Panc1 (cell line): ENCODE measurements around the gene GRID2IP. TPM values are rescaled to one million over a fixed set of nuclear protein-coding genes. Genes with fewer than 3 reads are reported as not detected.
"Not testable (repeated sequence)": the region's sequence is repeated elsewhere in the genome, so short reads cannot be mapped to it uniquely, and the experiment has no call there.

Source experiments
- ATAC-seq: fragments of 200-7000 bp; cut with Tn5 transposase; 2 replicates; pipeline ENCODE4 v1.9.1; 2020; ENCODE audit warnings: mild to moderate bottlenecking, moderate library complexity
- BruUV-seq: library from RNA; stranded (reverse); fragments of 400-500 nt; replicated peaks from 2 replicates; lab custom pipeline; 2021; lab: Mats Ljungman, UMichigan
- CTCF ChIA-PET: fragments of 300-600 bp; sonication (Branson Sonifier 250); formaldehyde crosslinking; loops from one replicate; lab custom pipeline; 2022; ENCODE audit warnings: antibody characterized with exemption; lab: Charles Lee
- POLR2A ChIA-PET: fragments of 300-600 bp; sonication (Branson Sonifier 250); formaldehyde crosslinking; loops from one replicate; lab custom pipeline; 2022; ENCODE audit warnings: antibody characterized with exemption; lab: Charles Lee
- DNase-seq: peaks from one replicate; pipeline ENCODE4 v3.0.0-alpha.2; 2010; ENCODE audit warnings: low read depth, low spot score
- H3K27ac ChIP-seq: 2 replicates; pipeline ENCODE4 v1.5.1; 2011; ENCODE audit warnings: mild to moderate bottlenecking, low read length, inconsistent platforms
- H3K27me3 ChIP-seq: fragments of 200-500 bp; sonication (Bioruptor generic); 2 replicates; pipeline ENCODE4 v1.6.0; 2014; ENCODE audit warnings: low read length, inconsistent platforms; ENCODE audit not compliant: control insufficient read depth, insufficient read depth
- H3K36me3 ChIP-seq: fragments of 200-500 bp; sonication (Bioruptor generic); 2 replicates; pipeline ENCODE4 v1.5.1; 2014; ENCODE audit warnings: inconsistent platforms, mild to moderate bottlenecking, low read length, moderate library complexity; ENCODE audit not compliant: control insufficient read depth, insufficient read depth
- H3K4me1 ChIP-seq: 2 replicates; pipeline ENCODE4 v1.5.1; 2011; ENCODE audit warnings: inconsistent platforms, mild to moderate bottlenecking, low read length, moderate library complexity; ENCODE audit not compliant: control insufficient read depth, insufficient read depth
- H3K4me3 ChIP-seq, 2 experiments: 2 replicates each; pipeline ENCODE4 v1.5.1; 2011 to 2012; ENCODE audit warnings: low read depth in 2 of 2, low read length in 2 of 2, mild to moderate bottlenecking in 2 of 2, inconsistent platforms in 1 of 2, moderate library complexity in 1 of 2
- H3K9me3 ChIP-seq: fragments of 200-500 bp; sonication (Bioruptor generic); 2 replicates; pipeline ENCODE4 v1.5.1; 2014; ENCODE audit warnings: low read depth, mild to moderate bottlenecking, inconsistent platforms, low read length, moderate library complexity; ENCODE audit not compliant: control insufficient read depth, insufficient read depth
- CTCF ChIP-seq: fragments of 450-650 bp; IDR thresholded peaks from 2 replicates; pipeline ENCODE4 v1.5.1; 2017; ENCODE audit warnings: mild to moderate bottlenecking
- POLR2AphosphoS5 ChIP-seq: IDR thresholded peaks from 2 replicates; pipeline ENCODE4 v1.6.1; 2012; ENCODE audit warnings: mild to moderate bottlenecking, low read depth, low read length, moderate library complexity
- REST ChIP-seq, 2 experiments: IDR thresholded peaks; 2 replicates each; pipeline ENCODE4 v1.6.1; 2011 to 2012; ENCODE audit warnings: low read depth in 2 of 2, control low read depth in 1 of 2, low read length in 1 of 2, mild to moderate bottlenecking in 1 of 2, moderate library complexity in 1 of 2; ENCODE audit not compliant: insufficient read depth in 1 of 2
- SIN3A ChIP-seq: IDR thresholded peaks from 2 replicates; pipeline ENCODE4 v1.6.1; 2012; ENCODE audit warnings: low read depth, mild to moderate bottlenecking, low read length, moderate library complexity, borderline replicate concordance; ENCODE audit not compliant: insufficient read depth
- TCF7L2 ChIP-seq: IDR thresholded peaks from 2 replicates; pipeline ENCODE4 v1.6.1; 2011; ENCODE audit warnings: mild to moderate bottlenecking, low read depth, low read length, inconsistent platforms
- in situ Hi-C: cut with HindIII; loops from 2 replicates; pipeline ENCODE4 v1.10.0; 2016; ENCODE audit warnings: low sequenced_read_pairs, low pct_unique_long_range_greater_than_20kb
- intact Hi-C: fragments of 100-400 bp; cut with micrococcal nuclease; formaldehyde crosslinking; loops from one replicate; pipeline ENCODE4 v1.10.0; 2022; ENCODE audit not compliant: unreplicated experiment
- total RNA-seq: library from RNA; stranded (reverse); gene quantifications from one replicate; pipeline ENCODE4 v1.2.1, GENCODE V29; 2021; ENCODE audit not compliant: unreplicated experiment

The GRID2IP gene
- total RNA-seq, 1 experiment from 2014 or later: 0.13 TPM

GRCh38 chr7:6458676-6459075 is 92.6 kb downstream of the GRID2IP start:
- DNase-seq, H3K27ac ChIP-seq, H3K4me3 ChIP-seq, H3K4me1 ChIP-seq, H3K9me3 ChIP-seq, in situ Hi-C loops, ATAC-seq, H3K27me3 ChIP-seq, CTCF ChIA-PET, BruUV-seq, intact Hi-C loops: not testable (repeated sequence)
- POLR2A ChIA-PET: interaction anchor here (0.6 kb wide), 1 partner anchor 691 kb away, joined by 7 read pairs; no protein-coding TSS in a partner anchor
- peaks cover 17% of the 10 kb centered on the region for H3K36me3 ChIP-seq

- Histone ChIP-seq H3K4me3 (no peak overlapping the region), H3K36me3 (no peaks in the 10 kb centered on the region), H3K9me3 (no peaks in the 10 kb centered on the region), H3K27ac (no peak overlapping the region), H3K4me1 (peaks cover 7% of the 10 kb centered on the region), H3K27me3 (no peaks in the 10 kb centered on the region)
- ATAC-seq: peak; percentile 67
- no peak for TF ChIP-seq REST (IDR thresholded peaks at IDR 0.05; ENCODE audit: insufficient read depth in 1 of 2, low read depth in 2 of 2, low read length in 1 of 2)
- CTCF ChIA-PET: no interaction called here
- intact Hi-C loops (no loop called here), in situ Hi-C loops (no loop called here)
- DNase-seq: no peak
- BruUV-seq: no TSS peak
- POLR2A ChIA-PET: no interaction called here
These were observed 97.5 kb downstream of the GRID2IP start for GRCh38 chr7:6453734-6454133.

- CTCF ChIA-PET: no interaction called here
- Histone ChIP-seq H3K4me1 (peaks cover 12% of the 10 kb centered on the region), H3K9me3 (no peaks in the 10 kb centered on the region), H3K27ac (no peak overlapping the region), H3K4me3 (no peak overlapping the region), H3K27me3 (no peaks in the 10 kb centered on the region), H3K36me3 (no peaks in the 10 kb centered on the region)
- in situ Hi-C loops: no loop called here
- no peak for ATAC-seq
- no TSS peak for BruUV-seq
- intact Hi-C loops: no loop called here
- no peak for TF ChIP-seq CTCF
- TF ChIP-seq REST (IDR thresholded peaks at IDR 0.05; ENCODE audit: insufficient read depth in 1 of 2, low read depth in 2 of 2, low read length in 1 of 2): no peak
- TF ChIP-seq TCF7L2: no peak
- no peak for TF ChIP-seq POLR2AphosphoS5
- no peak for TF ChIP-seq SIN3A
- POLR2A ChIA-PET: interaction anchor here (0.7 kb wide), 1 partner anchor 111 kb away, joined by 3 read pairs; no protein-coding TSS in a partner anchor
- DNase-seq: no peak
These were observed 100.0 kb downstream of the GRID2IP start for GRCh38 chr7:6451224-6451705.

GRCh38 chr7:6450591-6450990 is 100.7 kb downstream of the GRID2IP start:
- H3K9me3 ChIP-seq, ATAC-seq, H3K27ac ChIP-seq, in situ Hi-C loops, H3K4me3 ChIP-seq, intact Hi-C loops, CTCF ChIA-PET, H3K36me3 ChIP-seq, H3K27me3 ChIP-seq, DNase-seq, BruUV-seq: not testable (repeated sequence)
- POLR2A ChIA-PET: interaction anchor here (0.7 kb wide), 1 partner anchor 111 kb away, joined by 3 read pairs; no protein-coding TSS in a partner anchor
- H3K4me1 ChIP-seq: peaks cover 12% of the 10 kb centered on the region
